CD4-positive, alpha-beta memory T cell (primary cell): ENCODE measurements around the gene NOVA2. TPM values are rescaled to one million over a fixed set of nuclear protein-coding genes. Genes with fewer than 3 reads are reported as not detected.

Source experiments
- CTCF ChIA-PET: fragments of 350-600 bp; sonication (Branson Sonifier 250); formaldehyde crosslinking; loops from one replicate; lab custom pipeline; 2021; ENCODE audit warnings: inconsistent platforms; ENCODE audit not compliant: partially characterized antibody; lab: Charles Lee
- POLR2A ChIA-PET: fragments of 350-600 bp; sonication (Branson Sonifier 250); formaldehyde crosslinking; loops from one replicate; lab custom pipeline; 2021; ENCODE audit not compliant: partially characterized antibody; lab: Charles Lee
- DNase-seq, 5 donors: peaks; one replicate each; pipeline versions ENCODE4 v3.0.0 to v3.0.0-alpha.2; 2020 to 2022; ENCODE audit warnings: mixed read lengths in 1 of 5
- H3K27ac ChIP-seq: one replicate; pipeline ENCODE4 v1.7.0; 2013; ENCODE audit warnings: low read depth, low read length
- H3K27me3 ChIP-seq: 2 replicates; pipeline ENCODE4 v1.7.0; 2013; ENCODE audit warnings: mild to moderate bottlenecking, low read length, moderate library complexity; ENCODE audit not compliant: insufficient read depth
- H3K36me3 ChIP-seq: 2 replicates; pipeline ENCODE4 v1.7.0; 2013; ENCODE audit warnings: mild to moderate bottlenecking, low read length, moderate library complexity; ENCODE audit not compliant: insufficient read depth
- H3K4me1 ChIP-seq: 2 replicates; pipeline ENCODE4 v1.7.0; 2013; ENCODE audit warnings: mild to moderate bottlenecking, low read length, moderate library complexity; ENCODE audit not compliant: insufficient read depth
- H3K4me3 ChIP-seq, 2 donors: one replicate each; pipeline ENCODE4 v1.7.0; 2013; ENCODE audit warnings: low read length in 2 of 2, mild to moderate bottlenecking in 1 of 2
- H3K9me3 ChIP-seq, 2 donors: one replicate each; pipeline ENCODE4 v1.7.0; 2013; ENCODE audit warnings: low read length in 2 of 2, control low read depth in 1 of 2; ENCODE audit not compliant: control insufficient read depth in 1 of 2
- H3K27ac Mint-ChIP-seq, 7 donors: one replicate each; pipeline ENCODE4 v1.8.0; 2020 to 2021; ENCODE audit warnings: mixed read lengths in 7 of 7, mild to moderate bottlenecking in 6 of 7, inconsistent platforms in 3 of 7, moderate library complexity in 3 of 7
- H3K27me3 Mint-ChIP-seq, 2 donors: one replicate each; pipeline ENCODE4 v1.8.0; 2020 to 2021; ENCODE audit warnings: mixed read lengths in 2 of 2
- H3K36me3 Mint-ChIP-seq, 2 donors: one replicate each; pipeline ENCODE4 v1.8.0; 2020 to 2021; ENCODE audit warnings: mixed read lengths in 2 of 2, inconsistent platforms in 1 of 2, mild to moderate bottlenecking in 1 of 2
- H3K4me1 Mint-ChIP-seq, 4 donors: one replicate each; pipeline ENCODE4 v1.8.0; 2020 to 2021; ENCODE audit warnings: mixed read lengths in 4 of 4, mild to moderate bottlenecking in 1 of 4
- H3K4me3 Mint-ChIP-seq, 8 donors: one replicate each; pipeline ENCODE4 v1.8.0; 2020 to 2021; ENCODE audit warnings: mixed read lengths in 8 of 8, mild to moderate bottlenecking in 7 of 8, moderate library complexity in 6 of 8, inconsistent platforms in 3 of 8
- H3K9me3 Mint-ChIP-seq, 8 donors: one replicate each; pipeline ENCODE4 v1.8.0; 2020 to 2021; ENCODE audit warnings: mixed read lengths in 8 of 8, mild to moderate bottlenecking in 5 of 8, inconsistent platforms in 3 of 8, moderate library complexity in 1 of 8
- intact Hi-C: fragments of 100-400 bp; cut with micrococcal nuclease; formaldehyde crosslinking; loops from one replicate; pipeline ENCODE4 v1.15.1; 2023
- polyA plus RNA-seq, 2 donors: library from polyadenylated mRNA; unstranded; fragments of 300-500 nt; fragmentation: Illumina TruSeq; gene quantifications; one replicate each; pipeline ENCODE4 v1.2.3, GENCODE V29; 2021
- total RNA-seq, 2 experiments: library from RNA; stranded (reverse); gene quantifications; one replicate each; pipeline ENCODE4 v1.2.3, GENCODE V29; 2021

The NOVA2 gene
- total and polyA plus RNA-seq, 4 experiments from 2014 or later: not detected

GRCh38 chr19:45934551-45935230 is 39.0 kb downstream of the NOVA2 start:
- no peaks in the 10 kb centered on the region for H3K4me1 ChIP-seq
- no peak for DNase-seq
- H3K27me3 Mint-ChIP-seq: peaks cover 20 to 38% of the 10 kb centered on the region in 2 donors
- H3K27ac ChIP-seq: no peak overlapping the region
- H3K4me3 Mint-ChIP-seq: no peak overlapping the region
- intact Hi-C loops: no loop called here
- no peaks in the 10 kb centered on the region for H3K36me3 Mint-ChIP-seq
- H3K27ac Mint-ChIP-seq: no peak overlapping the region
- CTCF ChIA-PET: no interaction called here
- no peaks in the 10 kb centered on the region for H3K4me1 Mint-ChIP-seq
- H3K36me3 ChIP-seq: no peaks in the 10 kb centered on the region
- H3K9me3 Mint-ChIP-seq: peaks cover 0 to 8% (median 0%) of the 10 kb centered on the region in 8 donors
- peaks cover 5% of the 10 kb centered on the region for H3K27me3 ChIP-seq
- no peak overlapping the region for H3K4me3 ChIP-seq
- POLR2A ChIA-PET: no interaction called here
- no peaks in the 10 kb centered on the region for H3K9me3 ChIP-seq

- no peak overlapping the region for H3K4me3 Mint-ChIP-seq
- peaks cover 0 to 4% (median 0%) of the 10 kb centered on the region in 8 donors for H3K9me3 Mint-ChIP-seq
- H3K4me1 Mint-ChIP-seq: no peaks in the 10 kb centered on the region
- Histone ChIP-seq H3K27ac (no peak overlapping the region), H3K4me1 (no peaks in the 10 kb centered on the region), H3K27me3 (peaks cover 5% of the 10 kb centered on the region), H3K4me3 (no peak overlapping the region), H3K9me3 (no peaks in the 10 kb centered on the region), H3K36me3 (no peaks in the 10 kb centered on the region)
- ChIA-PET POLR2A (no interaction called here), CTCF (no interaction called here)
- H3K36me3 Mint-ChIP-seq: no peaks in the 10 kb centered on the region
- H3K27ac Mint-ChIP-seq: no peak overlapping the region
- intact Hi-C loops: no loop called here
- peaks cover 15 to 32% of the 10 kb centered on the region in 2 donors for H3K27me3 Mint-ChIP-seq
- DNase-seq: no peak
Measured at GRCh38 chr19:45933759-45934158, 39.9 kb downstream of the NOVA2 start.

DNA sequence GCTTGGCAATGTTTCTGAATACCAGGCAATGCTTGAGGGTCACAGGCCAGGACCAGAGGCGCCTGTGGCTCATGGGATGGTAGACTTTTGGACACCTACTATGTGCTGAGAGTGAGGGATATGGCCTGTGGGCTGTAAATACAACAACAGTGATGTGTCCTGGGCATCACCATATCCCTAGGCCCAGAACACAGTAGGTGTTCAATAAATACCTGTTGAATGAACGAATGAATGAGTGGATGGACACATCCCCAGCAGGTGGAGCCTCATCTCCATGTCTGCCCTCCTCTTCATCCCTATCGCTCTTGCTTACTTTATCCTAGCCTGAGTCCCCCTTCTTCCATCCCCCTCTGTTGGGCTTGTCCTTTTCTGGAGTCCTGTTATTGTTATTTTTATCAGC is 42.6 kb downstream of the NOVA2 start:
- Mint-ChIP-seq H3K27ac (no peak overlapping the region), H3K4me1 (peaks cover 2 to 12% (median 6%) of the 10 kb centered on the region in 4 donors), H3K9me3 (no peaks in the 10 kb centered on the region), H3K4me3 (no peak overlapping the region), H3K27me3 (peaks cover 9 to 24% of the 10 kb centered on the region in 2 donors), H3K36me3 (no peaks in the 10 kb centered on the region)
- no peaks in the 10 kb centered on the region for H3K36me3 ChIP-seq
- intact Hi-C loops: no loop called here
- CTCF ChIA-PET: no interaction called here
- POLR2A ChIA-PET: interaction anchor here (0.6 kb wide), 1 partner anchor 62 kb away, joined by 3 read pairs; no protein-coding TSS in a partner anchor
- peaks cover 5% of the 10 kb centered on the region for H3K27me3 ChIP-seq
- peaks cover 8% of the 10 kb centered on the region for H3K4me1 ChIP-seq
- H3K27ac ChIP-seq: no peak overlapping the region
- no peak for DNase-seq
- H3K9me3 ChIP-seq: no peaks in the 10 kb centered on the region
- H3K4me3 ChIP-seq: no peak overlapping the region

DNA sequence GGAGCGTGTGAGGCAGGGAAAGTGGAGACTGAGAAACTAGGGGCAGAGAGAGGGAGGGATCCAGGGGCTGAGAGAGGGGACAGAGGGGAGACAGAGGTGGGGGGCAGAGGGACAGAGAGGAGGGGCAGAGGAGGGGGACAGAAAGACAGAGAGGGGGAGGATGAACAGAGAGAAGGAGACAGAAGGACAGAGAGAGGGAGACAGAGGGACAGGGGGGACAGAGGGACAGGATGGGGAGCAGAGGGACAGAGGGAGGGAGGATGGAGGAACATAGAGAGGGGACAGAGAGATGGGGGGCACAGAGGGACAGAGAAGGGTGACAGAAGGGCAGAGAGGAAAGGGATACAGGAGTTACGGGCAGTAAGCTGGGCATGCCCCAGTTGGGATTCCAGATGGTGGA is 44.4 kb downstream of the NOVA2 start:
- Histone ChIP-seq H3K27ac (no peak overlapping the region), H3K27me3 (peaks cover 2% of the 10 kb centered on the region), H3K9me3 (no peaks in the 10 kb centered on the region), H3K4me1 (peaks cover 8% of the 10 kb centered on the region), H3K36me3 (no peaks in the 10 kb centered on the region), H3K4me3 (no peak overlapping the region)
- peaks cover 7 to 11% of the 10 kb centered on the region in 2 donors for H3K27me3 Mint-ChIP-seq
- no peak overlapping the region for H3K4me3 Mint-ChIP-seq
- H3K36me3 Mint-ChIP-seq: no peaks in the 10 kb centered on the region
- CTCF ChIA-PET: no interaction called here
- peak overlapping the region in 1 of 7 donors; percentile 29 for H3K27ac Mint-ChIP-seq
- H3K4me1 Mint-ChIP-seq: peaks cover 2 to 12% (median 6%) of the 10 kb centered on the region in 4 donors
- no peak for DNase-seq
- intact Hi-C loops: no loop called here
- no peaks in the 10 kb centered on the region for H3K9me3 Mint-ChIP-seq
- POLR2A ChIA-PET: no interaction called here

DNA sequence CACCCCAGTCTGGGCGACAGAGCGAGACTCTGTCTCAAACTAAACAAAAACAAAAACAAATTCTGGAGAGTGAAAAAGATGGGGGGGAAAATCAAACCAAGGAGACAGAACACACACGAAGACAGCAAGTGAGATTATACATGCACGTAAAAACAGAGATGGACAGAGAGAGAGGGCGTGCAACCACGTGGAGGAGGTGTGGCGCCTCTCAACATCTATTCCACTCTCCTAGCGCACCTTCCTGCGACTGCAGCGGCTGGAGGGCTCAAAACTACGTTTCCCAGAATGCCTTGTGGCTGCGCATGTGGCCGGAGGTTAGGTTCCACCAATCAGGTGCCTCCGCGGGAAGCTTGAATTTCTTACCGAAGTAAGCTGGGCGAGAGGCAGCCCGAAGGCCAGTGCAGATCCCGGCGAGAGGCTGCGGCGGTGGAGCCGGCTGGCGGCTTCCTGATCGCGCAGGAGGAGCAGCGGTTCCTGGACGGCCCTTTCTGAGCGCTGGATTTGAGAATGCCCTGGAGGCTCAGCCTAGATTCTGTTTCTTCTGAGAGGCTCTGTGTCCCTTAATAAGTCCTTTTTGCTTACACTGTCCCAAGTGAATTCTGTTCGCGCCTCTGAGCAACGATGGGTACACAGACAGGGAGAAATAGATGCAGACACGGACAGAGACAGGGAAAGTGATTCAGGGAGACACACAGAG is 46.0 kb downstream of the NOVA2 start:
- Histone ChIP-seq H3K27ac (no peak overlapping the region), H3K9me3 (no peaks in the 10 kb centered on the region), H3K27me3 (no peaks in the 10 kb centered on the region), H3K4me3 (no peak overlapping the region), H3K4me1 (peaks cover 8% of the 10 kb centered on the region), H3K36me3 (no peaks in the 10 kb centered on the region)
- POLR2A ChIA-PET: interaction anchor here (1.0 to 1.8 kb wide), 3 partner anchors 25 to 64 kb away, joined by 3 to 6 read pairs (median 5); partner anchors contain the start of genes FOXA3, MYPOP and SYMPK
- H3K36me3 Mint-ChIP-seq: no peaks in the 10 kb centered on the region
- peaks cover 5 to 8% of the 10 kb centered on the region in 2 donors for H3K27me3 Mint-ChIP-seq
- H3K27ac Mint-ChIP-seq: peak overlapping the region in 3 of 7 donors; percentile 43 to 84 (median 70)
- peaks cover 2 to 12% (median 6%) of the 10 kb centered on the region in 4 donors for H3K4me1 Mint-ChIP-seq
- CTCF ChIA-PET: no interaction called here
- intact Hi-C loops: loop anchor here (1.0 to 2.0 kb wide), 3 partner anchors 25 to 68 kb away; partner anchors contain the start of genes CCDC61, MYPOP and SYMPK
- H3K4me3 Mint-ChIP-seq: peak overlapping the region in 5 of 8 donors; percentile 12 to 69 (median 27)
- peak; percentile 85 to 90 (median 87) for DNase-seq
- H3K9me3 Mint-ChIP-seq: no peaks in the 10 kb centered on the region

- H3K9me3 ChIP-seq: no peaks in the 10 kb centered on the region
- no peak for DNase-seq
- no peak overlapping the region for H3K27ac Mint-ChIP-seq
- intact Hi-C loops: no loop called here
- H3K27ac ChIP-seq: no peak overlapping the region
- ChIA-PET POLR2A (no interaction called here), CTCF (no interaction called here)
- peaks cover 0 to 5% of the 10 kb centered on the region in 2 donors for H3K27me3 Mint-ChIP-seq
- no peaks in the 10 kb centered on the region for H3K36me3 Mint-ChIP-seq
- H3K9me3 Mint-ChIP-seq: no peaks in the 10 kb centered on the region
- H3K4me3 ChIP-seq: no peak overlapping the region
- no peaks in the 10 kb centered on the region for H3K36me3 ChIP-seq
- no peaks in the 10 kb centered on the region for H3K27me3 ChIP-seq
- H3K4me3 Mint-ChIP-seq: no peak overlapping the region
- H3K4me1 ChIP-seq: peaks cover 8% of the 10 kb centered on the region
- peaks cover 2 to 12% (median 6%) of the 10 kb centered on the region in 4 donors for H3K4me1 Mint-ChIP-seq
Measured at GRCh38 chr19:45924891-45925447, 48.7 kb downstream of the NOVA2 start.

GRCh38 chr19:45922281-45922680 is 51.4 kb downstream of the NOVA2 start:
- H3K4me1 ChIP-seq: no peaks in the 10 kb centered on the region
- Mint-ChIP-seq H3K9me3 (no peaks in the 10 kb centered on the region), H3K27me3 (peaks cover 3 to 8% of the 10 kb centered on the region in 2 donors), H3K36me3 (no peaks in the 10 kb centered on the region), H3K4me1 (peaks cover 0 to 5% (median under 1%) of the 10 kb centered on the region in 4 donors), H3K27ac (peak overlapping the region in 1 of 7 donors; percentile 14), H3K4me3 (no peak overlapping the region)
- no peaks in the 10 kb centered on the region for H3K27me3 ChIP-seq
- H3K9me3 ChIP-seq: no peaks in the 10 kb centered on the region
- intact Hi-C loops: no loop called here
- POLR2A ChIA-PET: no interaction called here
- H3K27ac ChIP-seq: no peak overlapping the region
- no peaks in the 10 kb centered on the region for H3K36me3 ChIP-seq
- CTCF ChIA-PET: interaction anchor here (0.9 kb wide), 1 partner anchor 19 kb away, joined by 3 read pairs; no protein-coding TSS in a partner anchor
- H3K4me3 ChIP-seq: no peak overlapping the region
- no peak for DNase-seq
